HG03060 (cell line): Measurements from ENCODE around the gene EHBP1L1.
"Not testable (repeated sequence)": the region's sequence is repeated elsewhere in the genome, so short reads cannot be mapped to it uniquely, and the experiment has no call there.

Source experiments
- ATAC-seq: cut with Tn5 transposase; IDR thresholded peaks from one replicate; pipeline ENCODE4 v1.9.1; 2021; ENCODE audit warnings: low read depth, moderate number of reproducible peaks; ENCODE audit not compliant: unreplicated experiment

The EHBP1L1 gene

GRCh38 chr11:65560555-65561418 lies 15.1 kb upstream of the EHBP1L1 start:
- ATAC-seq = no peak

- no peak for ATAC-seq
These were observed 13.8 kb upstream of the EHBP1L1 start for GRCh38 chr11:65562020-65562419.

GRCh38 chr11:65562788-65563187 lies 13.1 kb upstream of the EHBP1L1 start:
- no peak for ATAC-seq

- no peak for ATAC-seq
These were observed 12.3 kb upstream of the EHBP1L1 start for GRCh38 chr11:65563601-65564000.

GRCh38 chr11:65564879-65565559 lies 10.8 kb upstream of the EHBP1L1 start:
- not testable (repeated sequence) for ATAC-seq

- no peak for ATAC-seq
These were observed 10.0 kb upstream of the EHBP1L1 start for GRCh38 chr11:65565624-65566453.

GRCh38 chr11:65569164-65569972 lies 6.5 kb upstream of the EHBP1L1 start:
- ATAC-seq = peak; percentile 1

- ATAC-seq = peak; percentile 46
These were observed 5.6 kb upstream of the EHBP1L1 start, which contains the start of gene ZNRD2 for GRCh38 chr11:65569973-65570918. TSS of gene ZNRD2 (plus strand) at chr11:65570477. CDS start at chr11:65570492, 15 bp downstream.

GRCh38 chr11:65571420-65571819 lies 4.4 kb upstream of the EHBP1L1 start:
- no peak for ATAC-seq

GRCh38 chr11:65571940-65572339 lies 3.9 kb upstream of the EHBP1L1 start:
- ATAC-seq = no peak

GRCh38 chr11:65572356-65573051 lies 3.3 kb upstream of the EHBP1L1 start, which contains the start of gene FAM89B:
TSS of gene FAM89B (plus strand) at chr11:65572538. CDS start at chr11:65572670, 132 bp downstream.
- no peak for ATAC-seq

GRCh38 chr11:65573391-65574079 lies 2.3 kb upstream of the EHBP1L1 start:
- ATAC-seq = no peak

GRCh38 chr11:65574109-65574810 lies 1.6 kb upstream of the EHBP1L1 start:
- ATAC-seq = no peak

GRCh38 chr11:65574811-65575567 lies 864 bp upstream of the EHBP1L1 start:
- ATAC-seq = no peak

GRCh38 chr11:65576232-65576866 lies 496 bp downstream of the EHBP1L1 start:
- ATAC-seq = no peak
